NK-92 treated with Interleukin-12 subunit alpha and Interleukin-12 subunit beta, amount 100 ng/mL, for 24 hours (cell line): ENCODE data around the gene KIF3C.
"Not testable (repeated sequence)": the region's sequence is repeated elsewhere in the genome, so short reads cannot be mapped to it uniquely, and the experiment has no call there.

Experiments
- DNase-seq: peaks from one replicate; lab custom pipeline; 2025; lab: John Stamatoyannopoulos, UW

KIF3C gene

GRCh38 chr2:25915944-25916772 is 66.1 kb downstream of the KIF3C start:
- DNase-seq, result not testable (repeated sequence)

- not testable (repeated sequence) for DNase-seq
These were observed 66.9 kb downstream of the KIF3C start for GRCh38 chr2:25915411-25915810.

GRCh38 chr2:25913696-25913973 is 68.7 kb downstream of the KIF3C start:
- DNase-seq, result not testable (repeated sequence)

- DNase-seq, result no peak
These were observed 69.2 kb downstream of the KIF3C start for GRCh38 chr2:25912851-25913695.

GRCh38 chr2:25909574-25909973 is 72.7 kb downstream of the KIF3C start:
- DNase-seq, result not testable (repeated sequence)

- no peak for DNase-seq
These were observed 77.2 kb downstream of the KIF3C start for GRCh38 chr2:25905126-25905525.

GRCh38 chr2:25903216-25903776 is 79.0 kb downstream of the KIF3C start:
- DNase-seq, result no peak

- no peak for DNase-seq
These were observed 82.8 kb downstream of the KIF3C start for GRCh38 chr2:25899404-25899970.

GRCh38 chr2:25897506-25897905 is 84.8 kb downstream of the KIF3C start:
- DNase-seq, result no peak

- not testable (repeated sequence) for DNase-seq
These were observed 86.0 kb downstream of the KIF3C start for GRCh38 chr2:25896308-25896707.

GRCh38 chr2:25895610-25896009 is 86.7 kb downstream of the KIF3C start:
- DNase-seq, result no peak

- no peak for DNase-seq
These were observed 87.3 kb downstream of the KIF3C start for GRCh38 chr2:25895018-25895417.

- no peak for DNase-seq
These were observed 88.0 kb downstream of the KIF3C start for GRCh38 chr2:25894135-25894830.

- no peak for DNase-seq
These were observed 90.6 kb downstream of the KIF3C start for GRCh38 chr2:25891672-25892071.

GRCh38 chr2:25887624-25888242 is 94.6 kb downstream of the KIF3C start:
- DNase-seq, result no peak

GRCh38 chr2:25885933-25886332 is 96.4 kb downstream of the KIF3C start:
- DNase-seq, result no peak

GRCh38 chr2:25881764-25882163 is 100.5 kb downstream of the KIF3C start:
- no peak for DNase-seq

- DNase-seq, result no peak
These were observed 103.1 kb downstream of the KIF3C start for GRCh38 chr2:25879133-25879730.

- DNase-seq, result peak; percentile 91
These were observed 103.8 kb downstream of the KIF3C start, which contains the start of gene ASXL2 for GRCh38 chr2:25878361-25879132. TSS of gene ASXL2 (minus strand) at chr2:25878487. CDS start at chr2:25878222, 265 bp downstream.
